ENCODE measurements around the gene POLE2.
"Not testable (repeated sequence)": the region's sequence is repeated elsewhere in the genome, so short reads cannot be mapped to it uniquely, and the experiment has no call there.

POLE2 gene

GRCh38 chr14:49659526-49660455 lies 28.2 kb downstream of the POLE2 start:
- FAIRE-seq: peak; percentile 21

GRCh38 chr14:49657500-49657899 lies 30.5 kb downstream of the POLE2 start:
- not testable (repeated sequence) for FAIRE-seq

DNA sequence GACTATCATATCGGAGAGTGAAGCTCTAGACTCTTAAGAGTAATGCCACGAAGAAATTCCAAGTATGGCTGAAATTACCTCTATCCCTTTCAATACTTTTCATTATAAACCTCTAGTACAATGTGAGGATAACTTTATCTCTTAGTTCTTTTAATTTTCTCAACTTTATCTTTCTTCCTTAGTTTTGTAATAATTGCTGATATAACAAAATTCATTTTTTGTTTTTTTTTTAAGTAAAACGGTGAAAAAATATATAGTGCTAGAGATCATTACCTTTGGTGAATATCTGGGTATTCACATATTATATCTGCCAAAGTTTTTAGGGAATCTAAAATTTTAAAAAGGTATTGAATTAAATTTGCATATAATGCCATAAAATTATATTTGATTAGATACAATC lies 33.5 kb downstream of the POLE2 start:
- no peak for FAIRE-seq

- peak; percentile 76 for FAIRE-seq
Observed at GRCh38 chr14:49653508-49653907, 34.5 kb downstream of the POLE2 start.

DNA sequence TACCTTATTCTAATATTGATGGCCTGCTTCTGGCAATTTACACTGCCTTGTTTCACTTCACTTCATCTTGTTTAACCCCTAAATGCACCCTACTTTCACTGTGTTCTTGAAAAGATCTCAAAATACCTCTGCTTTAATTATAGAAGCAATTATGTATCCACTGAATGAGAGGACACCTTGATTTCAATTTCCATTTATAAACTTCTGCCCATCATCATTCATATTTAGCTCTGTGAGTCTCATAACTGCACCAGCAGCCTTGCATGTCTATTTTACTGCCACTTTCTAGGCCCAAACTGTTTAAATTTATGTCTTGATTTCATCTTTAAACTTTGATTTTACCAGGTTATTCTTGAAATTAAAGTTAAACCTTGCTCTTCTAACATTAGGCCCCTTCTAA lies 45.9 kb downstream of the POLE2 start:
- FAIRE-seq: no peak

- no peak for FAIRE-seq
Observed at GRCh38 chr14:49641697-49642129, 46.3 kb downstream of the POLE2 start.

GRCh38 chr14:49640540-49641417 lies 47.2 kb downstream of the POLE2 start:
- FAIRE-seq: no peak

DNA sequence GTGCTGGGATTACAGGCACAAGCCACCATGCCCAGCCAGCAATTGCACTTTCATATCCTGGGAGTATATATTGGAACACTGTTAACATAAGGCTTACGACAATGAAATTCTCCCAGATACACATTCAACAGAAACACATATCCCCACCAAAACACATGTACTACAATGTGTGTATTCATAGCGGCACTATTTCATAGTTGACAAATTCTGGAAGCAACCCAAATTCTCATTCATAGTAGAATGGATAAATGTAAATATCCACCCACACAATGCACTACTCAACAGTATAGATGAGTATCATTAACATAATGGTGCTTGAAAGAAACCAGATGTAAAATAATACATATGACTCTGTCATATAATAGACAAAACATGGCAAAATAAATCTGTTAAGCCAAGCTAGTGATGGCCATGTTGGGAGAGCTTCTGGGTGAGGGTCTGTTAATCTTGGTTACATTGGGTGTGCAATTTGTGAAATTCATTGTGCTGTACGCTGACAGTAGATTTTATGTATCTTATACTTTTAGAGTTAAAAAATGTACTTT lies 50.4 kb downstream of the POLE2 start:
- no peak for FAIRE-seq

DNA sequence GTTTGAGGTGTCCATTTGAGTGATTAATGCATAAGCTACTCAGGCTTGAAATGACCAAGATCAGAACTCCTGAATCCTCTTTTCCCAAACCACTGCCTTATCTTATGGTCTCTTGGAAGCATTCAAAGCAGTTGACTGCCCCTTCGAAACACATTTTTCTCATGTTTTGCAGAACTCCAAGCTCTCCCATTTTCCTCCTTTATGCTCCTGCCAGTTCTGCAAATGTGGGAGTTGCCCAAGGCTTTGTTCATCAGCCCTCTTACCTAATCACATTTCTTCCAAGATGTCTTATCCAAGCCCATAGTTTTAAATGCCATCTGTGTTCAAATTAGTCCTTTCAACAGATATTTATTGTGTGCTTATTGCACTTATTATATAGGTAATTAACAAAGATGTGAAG lies 51.1 kb downstream of the POLE2 start:
- FAIRE-seq: no peak

DNA sequence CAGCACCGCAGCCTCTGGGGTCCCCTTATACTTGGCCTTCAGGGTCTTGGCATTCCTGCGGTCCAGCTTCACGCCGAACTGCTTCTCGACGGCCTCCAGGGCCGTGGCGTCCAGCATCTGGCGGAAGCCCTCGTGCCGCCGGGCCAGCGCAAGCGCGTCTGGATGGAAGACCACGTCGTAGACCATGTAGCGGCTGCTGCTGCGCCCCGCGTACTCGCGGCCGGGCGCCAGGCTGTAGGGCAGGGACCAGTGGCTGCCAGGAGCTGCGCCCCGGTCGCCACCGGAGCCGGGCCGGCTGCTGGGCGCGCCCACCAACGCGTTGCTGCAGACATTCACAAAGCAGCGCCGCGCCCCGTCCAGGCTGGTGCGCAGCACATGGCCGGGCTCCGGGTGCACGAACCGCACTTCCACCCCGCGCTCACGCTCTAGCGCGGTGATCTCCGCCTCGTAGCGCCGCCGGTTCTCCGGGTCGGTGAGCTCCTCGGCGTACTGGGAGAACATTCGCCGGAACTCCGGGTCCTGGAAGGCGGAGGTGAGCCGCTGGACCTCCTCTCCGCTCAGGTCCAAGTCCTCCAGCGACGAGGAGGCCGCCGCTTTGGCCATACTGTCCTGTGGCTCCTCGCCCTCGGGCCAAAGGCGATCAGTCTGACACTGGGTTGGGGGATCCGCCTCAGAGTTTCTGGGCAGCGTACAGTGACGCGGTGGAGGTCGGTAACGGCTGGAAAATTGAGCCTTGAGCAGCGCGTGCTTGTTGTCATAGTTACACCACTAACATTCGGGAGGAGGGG lies 53.3 kb downstream of the POLE2 start, which contains the start of gene DNAAF2:
DNAAF2 (minus strand) TSS at position 698 of the 788 bp plus-strand sequence; CDS start at position 603, 95 bp downstream.
- no peak for FAIRE-seq

GRCh38 chr14:49633640-49634546 lies 54.1 kb downstream of the POLE2 start:
- FAIRE-seq: peak; percentile 3

DNA sequence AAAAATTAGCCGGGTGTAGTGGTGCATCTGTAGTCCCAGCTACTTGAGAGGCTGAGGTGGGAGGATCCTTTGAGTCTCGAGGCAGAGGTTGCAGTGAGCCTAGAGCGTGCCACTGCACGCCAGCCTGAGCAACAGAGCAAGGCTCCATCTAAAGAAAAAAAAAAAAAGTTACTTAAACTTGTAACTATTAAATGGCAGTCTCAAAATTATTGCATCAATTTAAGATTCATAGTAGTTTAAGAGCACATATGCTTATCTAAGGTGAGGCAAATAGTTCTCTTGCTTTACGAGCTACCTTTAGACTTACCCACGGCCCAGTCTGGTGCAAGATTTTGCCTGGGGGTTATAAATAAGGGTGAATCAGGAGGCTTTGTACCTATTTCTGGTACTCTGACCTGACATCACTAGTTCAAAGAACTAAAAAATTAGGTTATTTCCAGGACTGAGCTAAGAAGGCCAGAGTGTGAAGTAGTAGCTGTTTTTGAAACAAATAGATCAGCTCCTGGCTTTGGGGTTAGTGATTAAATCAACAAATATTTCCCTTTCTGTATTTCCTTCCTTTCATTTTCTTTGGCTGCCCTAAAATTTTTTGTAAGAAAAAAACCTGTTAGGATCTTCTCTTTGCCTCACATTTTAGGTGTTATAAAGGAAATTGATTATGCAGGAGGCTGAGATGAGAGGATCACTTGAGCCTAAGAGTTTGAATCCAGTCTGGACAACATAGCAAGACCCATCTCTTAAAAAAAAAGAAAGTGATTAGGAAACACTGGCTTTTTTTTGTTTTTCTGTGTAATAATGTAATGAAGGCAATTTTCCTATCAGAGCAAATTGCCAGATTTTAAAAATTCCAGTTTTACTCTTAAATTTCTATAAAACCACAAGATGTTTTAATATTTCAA lies 63.8 kb downstream of the POLE2 start:
- FAIRE-seq: no peak

DNA sequence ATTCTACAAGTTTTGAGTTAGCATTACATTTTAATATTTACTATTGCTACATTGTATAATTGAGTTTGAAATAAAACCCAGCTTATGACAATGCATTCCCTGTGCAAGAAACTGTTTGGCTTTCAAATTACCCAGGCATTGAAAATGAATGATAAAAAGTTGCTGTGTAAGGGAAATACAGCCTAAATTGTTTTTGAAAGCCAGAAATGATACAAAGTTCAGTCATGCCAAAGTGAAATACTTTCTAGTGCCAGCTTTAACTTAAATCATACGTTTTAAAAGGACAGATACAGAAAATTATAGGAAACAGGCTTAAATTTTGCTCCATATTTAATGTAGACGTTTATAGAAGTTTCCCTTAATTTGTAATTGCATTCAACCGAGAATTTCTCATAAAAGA lies 64.6 kb downstream of the POLE2 start:
- no peak for FAIRE-seq

- FAIRE-seq: no peak
Observed at GRCh38 chr14:49622022-49622607, 65.9 kb downstream of the POLE2 start.

DNA sequence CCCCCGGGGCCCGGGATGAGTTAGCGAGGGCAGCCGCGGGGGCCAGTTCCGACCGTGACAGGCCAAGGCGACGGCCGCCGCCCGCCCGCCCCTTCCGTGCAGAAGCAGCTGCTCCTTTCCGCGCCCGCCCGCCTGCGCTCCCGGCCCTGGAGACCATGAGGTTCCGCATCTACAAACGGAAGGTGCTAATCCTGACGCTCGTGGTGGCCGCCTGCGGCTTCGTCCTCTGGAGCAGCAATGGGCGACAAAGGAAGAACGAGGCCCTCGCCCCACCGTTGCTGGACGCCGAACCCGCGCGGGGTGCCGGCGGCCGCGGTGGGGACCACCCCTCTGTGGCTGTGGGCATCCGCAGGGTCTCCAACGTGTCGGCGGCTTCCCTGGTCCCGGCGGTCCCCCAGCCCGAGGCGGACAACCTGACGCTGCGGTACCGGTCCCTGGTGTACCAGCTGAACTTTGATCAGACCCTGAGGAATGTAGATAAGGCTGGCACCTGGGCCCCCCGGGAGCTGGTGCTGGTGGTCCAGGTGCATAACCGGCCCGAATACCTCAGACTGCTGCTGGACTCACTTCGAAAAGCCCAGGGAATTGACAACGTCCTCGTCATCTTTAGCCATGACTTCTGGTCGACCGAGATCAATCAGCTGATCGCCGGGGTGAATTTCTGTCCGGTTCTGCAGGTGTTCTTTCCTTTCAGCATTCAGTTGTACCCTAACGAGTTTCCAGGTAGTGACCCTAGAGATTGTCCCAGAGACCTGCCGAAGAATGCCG lies 66.7 kb downstream of the POLE2 start:
- FAIRE-seq: no peak

DNA sequence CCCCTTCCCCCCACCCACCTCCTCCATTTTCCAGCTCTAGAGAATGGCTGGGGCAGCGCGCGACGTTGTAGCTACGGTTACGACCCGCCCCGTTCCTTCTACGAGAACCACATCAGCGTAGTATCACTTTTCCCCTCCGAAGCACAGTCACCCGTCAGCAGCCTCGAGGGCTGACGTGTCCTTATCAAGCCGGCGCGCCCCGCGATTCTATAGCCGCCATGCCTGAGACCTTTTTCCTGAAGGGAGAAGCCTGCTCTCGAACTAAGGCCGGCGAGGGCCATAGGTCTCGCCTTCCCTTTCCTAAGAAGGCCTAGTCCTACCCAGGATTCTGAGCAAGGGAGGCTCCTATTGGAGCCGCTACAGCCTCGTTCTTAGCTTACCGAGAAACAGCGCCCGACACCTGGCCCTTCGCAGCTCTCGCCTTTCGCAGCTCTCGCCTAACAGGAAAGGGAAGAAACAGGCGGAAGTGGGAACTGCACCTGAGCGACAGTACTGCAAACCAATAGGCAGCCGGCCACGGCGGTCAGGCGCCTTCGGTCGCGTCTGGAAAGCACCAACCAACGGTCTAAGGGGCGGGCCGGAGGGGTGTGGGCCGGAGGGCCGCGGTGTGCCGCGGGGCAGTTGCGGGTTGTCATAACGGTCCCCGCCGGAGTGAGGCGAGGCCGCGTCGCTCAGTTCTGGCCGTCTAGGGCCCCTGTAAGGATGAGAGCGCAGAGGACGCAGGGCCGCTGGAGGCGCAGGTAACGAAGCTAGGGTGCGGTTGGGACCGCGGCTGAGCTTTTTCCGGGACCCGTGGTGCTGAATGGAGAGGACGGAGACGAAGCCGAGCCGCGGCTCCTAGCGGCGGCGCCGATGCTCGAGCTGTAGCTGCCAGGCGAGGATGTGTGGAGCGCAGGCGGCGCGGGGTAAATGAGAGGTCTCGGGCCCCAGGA lies 67.6 kb downstream of the POLE2 start, which contains the start of the genes MGAT2 and RPL36AL:
MGAT2 (plus strand) TSS at position 618 of the 932 bp plus-strand sequence. CDS start 470 bp downstream, outside the sequence.
RPL36AL (minus strand) TSS at position 445 of the 932 bp plus-strand sequence. CDS start 1,522 bp downstream, outside the sequence.
- FAIRE-seq: peak; percentile 78

- FAIRE-seq: no peak
Observed at GRCh38 chr14:49619730-49620129, 68.3 kb downstream of the POLE2 start.

Measured in G401.6 (cell line).